ENCODE measurements around the gene CKLF.

Gene CKLF

DNA sequence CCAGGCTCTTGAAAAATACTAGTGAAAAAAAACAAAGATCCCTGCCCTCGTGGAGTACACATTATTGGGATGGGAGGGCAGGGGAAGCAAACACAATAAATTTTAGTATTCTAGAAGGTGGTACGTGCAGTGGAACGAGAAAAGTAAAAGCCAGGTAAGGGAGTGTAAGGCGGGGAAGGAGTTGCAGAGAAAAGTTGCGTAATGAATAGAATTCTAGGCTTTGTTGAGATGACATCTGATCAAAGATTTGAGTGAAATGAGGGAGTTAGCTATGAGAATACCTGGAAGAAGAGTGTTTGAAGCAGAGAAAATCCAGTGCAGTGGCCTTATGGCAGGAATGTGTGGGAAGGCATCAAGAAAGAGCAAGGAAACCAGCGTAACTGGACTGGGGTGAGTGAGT lies 2.1 kb downstream of the CKLF start:
- TF ChIP-seq, protein P1, sequence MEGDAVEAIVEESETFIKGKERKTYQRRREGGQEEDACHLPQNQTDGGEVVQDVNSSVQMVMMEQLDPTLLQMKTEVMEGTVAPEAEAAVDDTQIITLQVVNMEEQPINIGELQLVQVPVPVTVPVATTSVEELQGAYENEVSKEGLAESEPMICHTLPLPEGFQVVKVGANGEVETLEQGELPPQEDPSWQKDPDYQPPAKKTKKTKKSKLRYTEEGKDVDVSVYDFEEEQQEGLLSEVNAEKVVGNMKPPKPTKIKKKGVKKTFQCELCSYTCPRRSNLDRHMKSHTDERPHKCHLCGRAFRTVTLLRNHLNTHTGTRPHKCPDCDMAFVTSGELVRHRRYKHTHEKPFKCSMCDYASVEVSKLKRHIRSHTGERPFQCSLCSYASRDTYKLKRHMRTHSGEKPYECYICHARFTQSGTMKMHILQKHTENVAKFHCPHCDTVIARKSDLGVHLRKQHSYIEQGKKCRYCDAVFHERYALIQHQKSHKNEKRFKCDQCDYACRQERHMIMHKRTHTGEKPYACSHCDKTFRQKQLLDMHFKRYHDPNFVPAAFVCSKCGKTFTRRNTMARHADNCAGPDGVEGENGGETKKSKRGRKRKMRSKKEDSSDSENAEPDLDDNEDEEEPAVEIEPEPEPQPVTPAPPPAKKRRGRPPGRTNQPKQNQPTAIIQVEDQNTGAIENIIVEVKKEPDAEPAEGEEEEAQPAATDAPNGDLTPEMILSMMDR (conservative IDR thresholded peaks at IDR 0.05): no peak
- TF ChIP-seq ZFX (IDR thresholded peaks at IDR 0.05): no peak

DNA sequence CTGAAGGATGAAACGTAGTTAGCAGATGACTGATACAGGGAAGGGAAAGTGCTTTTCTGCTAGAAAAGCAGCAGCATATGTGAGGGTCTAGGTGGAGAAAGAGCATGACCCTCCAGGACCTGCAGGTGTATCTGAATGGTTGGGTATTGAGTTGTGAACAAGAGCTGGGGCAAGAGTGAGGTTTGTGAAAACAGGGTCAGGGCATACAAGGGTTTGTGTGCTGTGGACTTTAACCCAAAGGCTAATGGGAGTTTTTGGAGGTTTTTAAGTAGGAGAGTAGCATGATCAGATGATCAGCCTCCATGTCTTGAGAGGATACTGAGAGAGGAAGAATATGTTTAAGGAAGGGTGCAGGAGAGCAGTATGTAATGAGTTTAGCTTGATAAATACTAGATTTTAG lies 7.7 kb downstream of the CKLF start:
- no peak overlapping the region for H3K27ac ChIP-seq
- TF ChIP-seq, protein P1 (conservative IDR thresholded peaks at IDR 0.05): no peak
- no peak for TF ChIP-seq ZFX (IDR thresholded peaks at IDR 0.05)

More for the DNA sequence above, 2.1 kb downstream of the CKLF start:
- H3K27ac ChIP-seq: no peak overlapping the region

- no peak overlapping the region for H3K27ac ChIP-seq
- TF ChIP-seq, protein P1 (conservative IDR thresholded peaks at IDR 0.05): no peak
- TF ChIP-seq ZFX (IDR thresholded peaks at IDR 0.05): no peak
Measured at GRCh38 chr16:66561381-66562080, 9.2 kb downstream of the CKLF start.

DNA sequence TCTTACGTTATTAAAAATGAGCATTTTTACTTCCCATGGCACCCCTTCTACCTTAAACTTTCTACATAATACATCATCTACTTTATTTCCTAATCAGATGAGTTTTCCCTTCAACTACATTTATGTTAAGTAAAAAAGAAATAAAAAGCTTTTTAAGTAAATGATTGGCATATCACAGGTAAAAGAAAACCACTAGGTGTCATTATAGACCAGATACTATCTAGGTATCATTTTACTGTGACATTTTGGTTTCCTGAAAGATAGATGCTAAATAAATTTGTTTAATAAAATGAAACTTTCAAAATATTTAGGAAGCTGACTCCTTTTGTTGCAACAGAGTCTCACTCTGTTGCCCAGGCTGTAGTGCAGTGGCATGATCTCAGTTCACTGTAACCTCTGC lies 10.0 kb downstream of the CKLF start:
- TF ChIP-seq ZFX (IDR thresholded peaks at IDR 0.05): no peak
- TF ChIP-seq, protein P1 (conservative IDR thresholded peaks at IDR 0.05): peak; percentile 16; the same call in 1 of the 2 replicates
- H3K27ac ChIP-seq: no peak overlapping the region

GRCh38 chr16:66562986-66563385 lies 10.6 kb downstream of the CKLF start:
- H3K27ac ChIP-seq: no peak overlapping the region
- TF ChIP-seq, protein P1 (conservative IDR thresholded peaks at IDR 0.05): no peak
- no peak for TF ChIP-seq ZFX (IDR thresholded peaks at IDR 0.05)

DNA sequence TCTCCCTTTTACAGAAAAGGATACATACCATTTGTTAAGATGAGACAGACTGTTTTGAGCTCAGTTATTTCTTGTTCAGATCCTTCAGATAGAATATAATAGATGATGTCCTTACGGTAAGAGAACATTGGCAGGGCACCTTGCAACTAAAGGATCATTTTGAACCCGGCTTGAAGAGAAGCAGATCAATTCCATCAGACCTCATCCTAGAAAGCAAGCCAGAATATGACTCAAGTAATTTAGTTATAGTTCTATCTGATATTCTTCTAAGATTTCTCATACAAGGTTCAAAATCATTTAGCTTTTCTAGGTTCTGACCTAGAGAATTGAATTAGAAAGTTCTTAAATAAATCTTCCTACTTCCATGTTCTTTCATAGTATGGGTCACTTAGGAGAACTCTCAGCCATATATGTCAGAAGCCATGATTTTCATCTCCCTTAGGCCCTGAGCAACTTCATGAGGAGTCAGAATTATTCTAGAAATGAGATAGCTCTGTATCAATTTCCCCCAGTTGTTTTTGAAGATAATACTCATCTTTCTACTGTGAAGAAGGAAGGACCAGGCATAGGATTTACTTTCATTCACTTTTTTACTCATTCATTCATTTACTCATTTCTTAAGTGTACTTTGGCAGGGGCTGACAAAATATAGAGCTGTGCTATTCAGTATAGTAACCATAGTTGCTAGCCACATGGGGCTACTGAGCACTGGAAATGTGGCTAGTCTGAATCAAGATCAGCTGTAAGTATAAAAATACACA lies 11.4 kb downstream of the CKLF start:
- no peak overlapping the region for H3K27ac ChIP-seq
- TF ChIP-seq, protein P1 (conservative IDR thresholded peaks at IDR 0.05): no peak
- TF ChIP-seq ZFX (IDR thresholded peaks at IDR 0.05): no peak
